COLO668 (cell line): ENCODE results near the gene RNF220.

Source experiments
- DNase-seq: peaks from one replicate; lab custom pipeline; 2025; ENCODE audit not compliant: unreplicated experiment; lab: John Stamatoyannopoulos, UW

RNF220 gene

DNA sequence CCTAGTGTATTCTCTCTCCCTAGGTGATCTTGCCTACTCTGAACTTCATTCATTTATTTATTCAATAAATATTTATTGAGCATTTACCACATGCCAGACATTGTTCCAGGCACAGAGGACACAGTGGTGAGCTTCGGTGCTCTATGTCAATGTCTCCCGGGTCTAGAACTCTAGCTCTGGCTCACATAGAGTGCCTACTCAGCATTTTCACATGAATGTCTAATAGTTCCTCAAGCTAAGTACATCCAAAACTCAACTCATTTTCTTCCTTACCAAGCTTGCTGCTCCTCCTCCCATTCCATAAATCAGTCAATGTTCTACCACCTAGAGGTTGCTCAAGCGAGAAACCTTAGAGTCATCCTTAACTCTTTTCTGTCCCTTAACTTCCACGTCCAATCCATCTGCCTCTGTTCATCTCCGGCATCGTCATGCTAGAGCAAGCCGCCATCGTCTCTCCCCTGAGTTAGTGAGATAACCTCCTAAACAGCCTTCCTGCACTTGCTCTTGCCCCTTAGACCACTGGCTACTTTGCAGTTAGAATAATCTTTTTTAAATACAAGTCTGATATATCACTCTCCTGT is 201.7 kb downstream of the RNF220 start:
- no peak for DNase-seq

DNA sequence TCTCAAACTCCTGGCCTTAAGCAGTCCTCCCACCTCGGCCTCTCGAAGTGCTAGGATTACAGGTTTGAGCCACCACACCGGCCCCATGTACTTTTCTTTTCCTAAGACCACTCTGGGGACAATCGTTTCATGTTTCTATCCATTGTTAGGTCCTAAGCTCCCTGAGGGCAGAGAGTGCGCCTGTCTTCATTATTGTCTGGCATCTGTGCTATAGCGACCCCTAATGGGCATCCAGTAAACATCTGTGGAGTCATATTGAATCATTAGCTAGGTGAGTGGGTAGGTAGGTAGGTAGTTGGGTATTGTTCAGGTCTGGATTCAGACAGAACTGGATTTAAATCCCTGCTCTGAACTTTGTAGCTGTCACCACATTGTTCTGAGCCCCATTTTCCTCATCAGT is 203.1 kb downstream of the RNF220 start:
- DNase-seq, result no peak

DNA sequence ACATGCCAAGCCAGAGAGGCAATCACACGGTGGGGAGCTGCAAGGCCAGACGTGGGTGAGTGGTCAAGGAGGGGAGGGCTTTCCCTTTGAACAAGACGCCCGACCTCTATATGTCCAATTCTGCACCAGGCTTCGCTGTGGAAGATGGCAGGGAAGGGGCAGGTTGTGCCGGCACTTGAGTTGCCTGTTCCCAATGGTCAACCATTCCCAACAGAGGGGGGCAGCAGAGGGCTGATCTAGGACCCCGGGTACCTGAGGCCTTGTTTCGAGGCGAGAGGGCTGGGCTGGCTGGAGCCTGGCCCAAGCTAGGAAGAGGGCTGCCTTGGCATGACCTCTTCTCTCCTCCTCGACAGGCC is 204.3 kb downstream of the RNF220 start:
- DNase-seq, result peak; percentile 86

DNA sequence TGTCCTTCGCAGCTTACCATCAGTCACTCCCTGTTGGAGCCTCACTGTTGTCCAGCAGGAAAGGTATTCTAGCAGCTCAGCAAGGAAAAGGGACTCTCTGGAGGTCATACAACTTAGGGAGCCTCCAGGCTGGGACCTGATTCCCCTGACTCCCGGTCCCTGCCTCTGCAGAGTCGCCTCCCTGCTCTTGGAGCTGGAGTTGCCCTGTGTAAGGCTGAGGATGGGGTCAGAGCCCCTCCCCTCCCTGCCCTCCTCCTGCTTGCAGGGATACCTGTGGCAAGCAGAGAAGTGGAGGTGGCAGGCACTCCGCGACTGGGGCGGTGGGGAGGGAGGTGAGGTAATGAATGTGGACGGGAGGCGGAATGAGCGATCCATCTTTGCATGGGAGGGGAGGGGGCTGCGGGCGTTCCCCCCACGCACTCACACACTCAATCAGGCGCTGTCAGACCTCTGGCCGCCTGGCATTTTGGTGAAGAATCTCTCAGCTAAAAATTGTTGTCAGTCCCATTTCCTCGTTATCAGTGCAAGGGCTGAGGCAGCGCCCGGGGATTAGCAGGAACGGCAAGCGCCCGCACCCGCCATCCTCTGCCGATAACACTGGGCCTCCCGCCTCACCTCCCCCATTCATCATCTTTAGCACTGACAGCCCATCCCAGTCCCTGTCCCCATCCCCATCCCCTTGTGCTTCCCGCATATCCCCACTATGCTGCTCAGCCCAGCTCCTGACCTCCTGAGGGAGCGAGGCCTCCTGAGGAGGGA is 204.9 kb downstream of the RNF220 start:
- DNase-seq, result no peak

DNA sequence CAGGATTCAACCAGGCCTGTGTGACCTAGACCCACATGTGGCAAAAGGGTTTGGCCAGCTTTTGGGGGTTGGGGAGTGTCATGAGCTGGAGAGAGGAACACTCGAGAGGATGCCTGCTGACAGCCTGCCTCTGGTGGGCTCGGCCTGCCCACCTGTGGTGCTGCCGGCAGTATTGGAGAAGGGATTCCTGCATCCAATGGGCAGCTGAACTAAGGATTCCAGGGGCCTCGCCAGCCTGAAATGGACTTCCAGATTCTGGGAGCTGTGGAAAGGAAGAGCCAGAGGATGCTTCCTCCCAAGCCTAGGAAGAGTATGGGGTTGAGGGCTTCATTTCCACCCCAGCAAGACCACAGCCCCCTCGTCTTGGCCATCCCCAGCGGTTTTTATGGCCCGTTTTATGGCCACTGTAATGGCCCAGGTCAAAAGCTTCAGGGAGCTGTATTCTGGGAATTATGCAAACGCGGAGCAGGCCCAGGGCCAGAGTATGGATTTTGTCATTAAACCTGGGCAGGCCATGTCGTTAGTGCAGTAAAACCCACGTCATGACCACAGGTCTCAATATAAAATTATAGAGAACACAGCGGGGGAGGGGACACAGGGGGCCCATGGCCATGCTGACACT is 205.6 kb downstream of the RNF220 start:
- DNase-seq, result no peak

DNA sequence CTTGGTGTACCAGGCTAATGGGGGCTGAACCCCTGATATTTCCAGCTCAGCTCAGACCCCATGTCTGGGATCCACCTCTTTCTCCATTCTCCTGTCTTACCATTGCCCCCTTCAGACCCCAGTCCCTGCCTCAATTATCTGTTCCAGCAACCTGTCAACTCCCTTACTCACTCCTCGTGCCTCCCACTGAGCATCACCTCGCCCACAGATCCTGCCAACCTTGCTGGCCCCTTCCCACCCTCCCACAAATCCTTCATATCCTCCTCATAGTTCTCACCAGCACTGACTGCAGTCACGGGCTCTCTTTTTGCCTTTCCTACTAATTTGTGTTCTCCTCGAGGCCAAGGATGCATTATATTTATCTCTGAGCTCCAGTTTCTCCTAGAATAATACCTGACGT is 206.4 kb downstream of the RNF220 start:
- no peak for DNase-seq

DNA sequence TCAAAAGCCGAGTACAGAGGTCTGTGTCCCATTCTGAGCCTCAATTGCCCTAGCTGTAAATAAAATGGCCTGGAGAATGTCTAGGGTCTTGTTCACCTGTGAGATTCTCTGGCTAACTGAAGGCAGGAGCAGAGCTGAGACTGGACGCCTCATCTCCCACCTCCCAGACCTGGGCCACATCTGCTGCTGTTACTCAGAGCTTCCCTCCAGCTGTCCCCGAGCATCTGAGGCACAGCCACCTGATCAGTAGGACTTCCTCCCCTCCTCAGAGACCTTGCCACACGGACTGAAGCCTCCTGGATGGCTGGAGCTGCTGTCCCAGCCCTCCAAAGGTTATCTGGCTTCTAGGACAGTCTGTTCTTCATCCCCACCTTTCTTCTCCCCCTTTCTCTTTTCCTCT is 206.8 kb downstream of the RNF220 start:
- DNase-seq, result no peak

DNA sequence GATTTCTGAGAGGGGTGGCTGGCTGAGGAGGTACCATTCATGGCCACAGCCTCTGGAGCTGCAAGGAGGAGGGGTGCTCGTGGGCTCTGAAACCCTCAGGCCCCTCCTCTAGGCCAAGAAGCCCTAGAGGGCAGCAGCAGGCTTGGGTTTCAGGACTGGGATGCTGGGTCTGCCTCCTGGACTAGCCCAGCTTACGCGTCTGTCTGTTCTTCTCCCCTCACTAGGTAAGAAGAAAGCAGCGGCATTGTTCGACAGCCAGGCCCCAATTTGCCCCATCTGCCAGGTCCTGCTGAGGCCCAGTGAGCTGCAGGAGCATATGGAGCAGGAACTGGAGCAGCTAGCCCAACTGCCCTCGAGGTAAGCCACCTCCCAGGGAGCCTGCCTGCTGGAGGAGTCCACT is 208.9 kb downstream of the RNF220 start:
- DNase-seq, result no peak

DNA sequence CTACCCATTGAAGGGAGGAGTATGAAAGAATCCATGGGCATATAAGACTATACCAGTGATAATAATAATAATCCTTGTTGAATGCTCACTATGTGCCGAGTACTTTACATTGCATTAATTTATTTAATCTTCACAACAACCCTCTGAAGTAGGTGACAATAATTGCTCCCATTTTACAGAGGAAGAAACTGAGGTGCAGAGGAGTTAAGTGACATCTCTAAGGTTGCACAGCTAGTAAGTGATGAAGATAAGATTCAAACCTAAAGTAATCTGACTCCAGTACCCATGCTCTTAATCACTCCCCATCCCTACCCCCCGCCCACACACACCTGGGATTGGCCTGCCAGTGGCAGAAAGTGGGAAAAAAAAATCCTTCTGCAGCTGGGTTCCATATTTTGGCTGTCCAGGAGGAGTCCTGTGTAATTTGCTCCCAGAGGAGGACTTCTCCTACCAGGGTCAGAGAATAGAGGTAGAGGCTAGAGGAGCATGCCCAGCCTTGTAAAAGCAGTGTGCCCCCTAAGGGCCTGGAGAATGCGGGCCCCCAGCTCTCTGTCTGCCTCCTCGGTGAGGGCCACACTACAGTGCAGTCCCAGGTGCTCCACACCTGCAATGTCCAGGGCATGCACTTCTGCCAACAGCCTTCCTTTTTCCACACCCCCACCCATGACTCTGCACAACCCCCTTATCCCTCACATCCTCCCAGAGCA is 211.4 kb downstream of the RNF220 start:
- no peak for DNase-seq

DNA sequence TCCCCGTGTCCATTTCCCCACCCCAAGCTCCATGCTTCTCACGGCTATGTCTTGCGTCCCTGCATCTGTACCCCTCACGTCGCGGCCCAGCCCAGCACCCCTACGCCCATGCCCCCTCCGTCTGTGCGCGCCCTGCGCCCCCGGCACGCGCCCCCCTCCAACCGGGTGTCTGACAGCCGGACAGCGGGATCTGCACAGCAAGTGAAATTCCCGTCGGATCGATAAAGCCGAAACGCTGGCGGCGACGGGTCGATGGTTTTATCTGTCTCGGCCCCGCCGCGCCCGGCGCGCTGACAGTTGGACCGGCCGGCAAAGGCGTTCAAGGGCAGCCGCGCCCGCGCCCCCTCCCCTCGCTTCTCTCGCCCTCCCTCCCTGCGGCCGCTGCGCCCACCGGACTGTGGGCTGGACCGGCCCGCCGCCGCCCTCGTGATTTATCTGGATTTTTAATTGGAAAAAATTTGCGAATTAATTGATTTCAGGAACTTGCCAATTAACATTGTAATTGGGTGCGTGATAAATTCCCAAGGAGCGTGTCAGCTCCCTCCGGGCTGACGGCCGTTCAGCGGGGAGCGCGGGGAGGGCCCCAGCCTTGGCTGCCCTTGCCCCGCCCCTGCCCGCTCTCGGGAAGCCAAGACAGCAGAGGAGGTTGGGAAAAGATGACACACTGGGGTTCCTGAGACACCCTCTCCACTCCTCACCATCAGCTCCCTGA is 212.1 kb downstream of the RNF220 start:
- DNase-seq, result no peak

DNA sequence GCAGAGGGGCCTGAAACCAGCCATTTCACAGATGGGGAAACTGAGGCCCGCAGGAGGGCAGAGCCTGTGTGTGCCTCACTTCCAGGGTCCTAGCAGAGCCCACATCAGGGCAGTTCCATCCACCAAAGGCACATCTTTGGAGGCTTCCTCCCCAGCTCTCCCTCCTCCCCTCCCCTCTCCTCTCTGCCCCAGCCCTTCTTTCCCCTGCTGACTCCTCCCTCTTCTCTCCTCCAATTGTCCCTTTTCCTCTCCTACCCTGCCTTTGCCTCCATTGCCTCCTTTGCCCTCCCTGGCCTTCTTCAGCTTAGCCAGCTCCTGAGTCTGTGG is 212.6 kb downstream of the RNF220 start:
- DNase-seq, result no peak

DNA sequence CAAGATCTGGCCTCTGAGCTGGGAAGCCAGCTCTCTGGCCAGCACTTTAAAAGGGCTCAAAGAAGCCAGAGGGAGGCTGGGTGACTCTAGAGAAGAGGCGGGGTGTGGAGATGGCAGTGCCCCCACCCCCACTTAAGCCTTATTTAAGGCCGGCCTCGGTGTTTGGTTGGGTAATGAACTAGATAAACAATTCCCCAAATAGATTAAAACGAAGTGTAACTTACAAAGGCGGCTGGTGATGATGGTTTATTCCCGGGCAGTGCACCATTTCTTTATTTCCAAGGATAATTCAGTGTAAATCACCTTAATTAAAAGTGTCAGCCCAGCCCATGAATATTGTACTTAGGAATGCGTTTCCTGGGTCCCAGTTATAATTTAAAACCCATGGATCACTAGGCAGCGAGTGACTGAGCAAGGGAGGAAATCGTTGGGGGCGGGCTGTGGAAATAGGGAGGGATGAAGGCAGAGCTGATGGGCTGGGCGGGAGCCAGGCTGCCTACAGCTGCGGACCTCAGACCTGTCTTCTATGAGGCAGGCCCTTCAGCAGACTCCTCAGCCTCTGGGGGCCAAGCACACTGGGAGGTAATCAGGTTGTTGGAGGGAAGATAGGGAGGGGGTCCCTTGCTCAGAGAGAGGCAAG is 214.3 kb downstream of the RNF220 start:
- DNase-seq, result no peak

DNA sequence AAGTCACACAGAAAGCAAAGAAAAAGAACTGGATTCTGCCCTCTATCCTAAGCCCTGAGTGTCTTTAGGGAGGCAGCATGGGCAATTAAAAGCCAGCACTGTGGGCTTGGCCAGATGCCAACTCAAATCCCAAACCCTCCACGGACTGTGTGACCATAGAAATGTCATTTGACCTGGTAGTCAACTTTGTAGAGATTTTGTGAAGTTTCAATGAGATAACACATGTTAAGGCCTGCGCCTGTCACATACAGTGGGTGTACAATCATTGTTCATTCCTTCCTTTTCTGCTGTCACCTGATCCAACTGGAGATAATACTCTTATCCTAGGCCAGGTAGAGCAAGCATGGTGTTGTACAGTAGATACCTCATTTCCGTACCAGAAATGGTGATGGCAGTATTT is 215.0 kb downstream of the RNF220 start:
- DNase-seq, result peak; percentile 58

DNA sequence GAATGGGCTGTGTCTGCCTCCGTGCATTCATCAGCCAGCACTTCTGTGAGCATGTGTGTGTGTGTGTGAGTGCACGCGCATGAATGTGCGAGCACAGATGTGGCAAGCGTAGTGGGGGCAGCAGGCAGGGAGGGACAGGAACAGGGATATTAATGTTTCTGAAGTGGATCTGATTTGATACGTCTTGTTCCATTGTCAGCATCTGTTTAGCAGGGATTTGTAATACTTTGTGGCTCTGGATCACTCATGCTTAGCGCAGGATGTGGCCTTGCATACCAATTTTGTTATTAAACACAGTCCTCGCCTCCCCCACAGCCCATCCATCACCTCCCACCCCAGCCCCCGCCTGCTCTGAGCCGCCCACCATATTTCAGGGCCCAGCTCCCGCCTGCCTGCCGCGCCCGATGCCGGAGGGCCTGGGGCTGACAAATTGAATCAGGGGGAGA is 216.8 kb downstream of the RNF220 start:
- DNase-seq, result no peak

DNA sequence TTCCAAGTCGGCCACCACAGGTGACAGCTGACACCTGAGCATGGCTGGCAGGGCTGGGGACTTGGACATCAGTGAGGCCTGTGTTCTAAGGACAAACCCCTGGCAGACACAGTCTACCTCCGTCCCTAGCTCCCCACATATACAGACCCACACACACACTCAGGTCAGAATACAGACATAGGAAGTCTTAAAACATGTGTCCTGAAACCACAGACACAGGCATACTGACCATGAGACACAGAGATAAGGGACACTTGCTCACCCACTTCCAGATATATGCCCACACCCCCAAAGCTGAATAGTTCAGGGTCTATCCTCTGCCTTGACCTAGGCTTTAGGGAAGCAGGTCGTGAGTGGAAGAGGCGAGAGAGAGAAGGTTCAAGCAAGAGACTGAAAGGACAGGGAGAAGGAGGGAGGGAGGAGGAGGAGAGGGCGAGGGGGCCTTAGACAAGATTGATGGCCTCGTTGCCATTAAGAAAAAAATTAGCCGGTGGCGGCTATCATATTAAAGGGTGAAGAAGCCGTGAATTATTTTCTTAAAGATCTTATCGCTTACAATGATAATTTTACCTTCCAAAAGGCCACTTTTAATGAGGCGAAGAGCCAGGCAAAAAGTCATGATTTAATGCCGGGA is 219.3 kb downstream of the RNF220 start:
- no peak for DNase-seq

DNA sequence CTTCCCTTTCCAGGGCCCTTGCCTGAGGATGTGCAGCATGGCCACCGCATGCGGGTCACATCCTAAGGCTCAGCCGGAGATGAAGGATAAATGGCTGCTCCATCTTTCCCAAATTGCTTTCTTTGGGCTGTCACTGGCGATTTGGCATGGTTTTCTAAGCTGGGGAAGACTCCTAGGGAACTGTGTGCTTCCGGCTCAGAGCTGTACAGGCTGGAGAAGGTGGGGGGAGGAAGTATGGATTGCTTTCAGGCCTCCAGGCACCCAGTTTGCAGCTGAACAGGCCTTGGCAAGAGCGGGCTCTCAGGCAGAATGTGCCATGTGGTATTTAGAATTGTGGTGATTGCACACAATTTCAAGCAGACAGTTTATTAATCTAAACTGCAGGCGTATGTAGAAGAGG is 220.3 kb downstream of the RNF220 start:
- no peak for DNase-seq

DNA sequence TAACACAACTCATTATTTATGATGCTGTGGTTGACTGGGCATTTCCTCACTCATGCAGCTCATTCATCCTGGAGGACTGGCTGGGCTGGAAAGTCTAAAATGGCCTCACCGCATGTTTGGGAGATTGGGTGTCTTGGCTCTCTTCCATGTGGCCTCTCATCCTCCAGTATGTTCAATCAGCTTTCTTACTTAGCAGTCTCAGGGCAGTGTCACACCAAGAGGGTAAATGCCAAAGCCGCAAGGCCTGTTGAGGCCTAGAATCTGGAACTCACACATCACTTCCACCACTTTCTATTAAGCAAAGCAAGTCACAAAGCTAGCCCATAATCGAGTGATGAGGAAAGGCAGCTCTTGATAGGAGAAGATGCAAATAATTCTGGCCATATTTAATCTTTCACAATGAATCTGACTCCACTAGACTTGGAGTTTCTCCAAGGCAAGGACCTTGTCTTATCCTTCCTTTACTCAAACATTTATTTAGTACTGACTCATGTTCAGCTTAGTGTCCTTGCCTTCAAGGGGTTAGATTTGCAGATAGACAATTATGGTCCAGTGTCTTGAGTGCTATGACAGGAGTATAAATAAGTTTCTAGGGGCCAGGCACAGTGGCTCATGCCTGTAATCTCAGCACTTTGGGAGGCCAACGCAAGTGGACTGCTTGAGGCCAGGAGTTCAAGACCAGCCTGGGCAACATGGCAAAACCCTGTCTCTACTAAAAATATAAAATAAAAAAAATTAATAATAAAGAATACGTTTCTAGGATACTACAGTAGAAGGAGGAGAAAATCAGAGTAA is 224.1 kb downstream of the RNF220 start:
- DNase-seq, result no peak

DNA sequence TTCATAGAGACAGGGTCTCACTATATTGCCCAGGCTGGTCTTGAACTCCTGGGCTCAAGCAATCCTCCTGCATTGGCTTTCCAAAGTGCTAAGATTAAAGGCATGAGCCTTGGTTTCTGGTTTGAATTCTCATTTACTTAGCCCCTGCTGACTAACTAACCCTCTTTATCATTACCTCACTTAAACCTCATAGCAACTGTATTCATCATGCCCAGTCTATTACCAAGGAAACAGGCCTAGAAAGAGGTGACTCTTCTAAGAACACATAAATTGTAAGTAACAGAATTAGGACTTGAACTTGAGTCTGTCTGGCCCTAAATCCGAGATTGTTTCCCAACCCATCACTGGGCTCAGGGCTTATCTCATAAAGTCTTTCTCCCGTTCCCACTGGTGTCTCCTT is 225.1 kb downstream of the RNF220 start:
- DNase-seq, result no peak

DNA sequence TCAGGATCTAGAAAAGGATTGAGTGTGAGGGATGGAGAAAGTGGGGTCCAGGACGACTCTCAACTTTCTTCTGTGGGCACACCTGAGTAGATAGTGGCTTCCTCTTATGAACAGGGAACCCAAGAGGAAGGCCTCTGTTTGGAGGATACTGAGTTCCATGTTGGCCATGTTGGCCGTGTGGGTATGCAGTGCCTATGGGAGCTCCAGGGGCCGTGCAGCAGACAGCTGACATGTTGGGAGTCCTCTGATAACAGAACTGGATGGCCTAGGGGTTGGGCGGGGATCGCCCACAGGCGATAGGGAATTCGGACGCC is 226.2 kb downstream of the RNF220 start:
- no peak for DNase-seq
